DND-41 (cell line): ENCODE measurements around the gene MRPS23.

Experiments used
- ATAC-seq: fragments of 200-7000 bp; cut with Tn5 transposase; 3 replicates; pipeline ENCODE4 v1.9.1; 2021; ENCODE audit warnings: low read depth; ENCODE audit not compliant: insufficient read depth
- DNase-seq: peaks from one replicate; pipeline ENCODE4 v3.0.0-alpha.2; 2020
- H2AFZ ChIP-seq: 2 replicates; pipeline ENCODE4 v1.6.0; 2012; ENCODE audit warnings: low read depth, low read length
- H3K27ac ChIP-seq: 2 replicates; pipeline ENCODE4 v1.5.1; 2012; ENCODE audit warnings: low read length, inconsistent platforms
- H3K27me3 ChIP-seq: fragments of 200-600 bp; sonication (generic); 2 replicates; pipeline ENCODE4 v1.6.0; 2012; ENCODE audit warnings: low read length, mild to moderate bottlenecking, inconsistent platforms; ENCODE audit not compliant: insufficient read depth, poor library complexity
- H3K36me3 ChIP-seq: 2 replicates; pipeline ENCODE4 v1.5.1; 2012; ENCODE audit warnings: low read length, inconsistent platforms; ENCODE audit not compliant: insufficient read depth
- H3K4me1 ChIP-seq: 2 replicates; pipeline ENCODE4 v1.5.1; 2012; ENCODE audit warnings: mild to moderate bottlenecking, low read length; ENCODE audit not compliant: insufficient read depth
- H3K4me2 ChIP-seq: 2 replicates; pipeline ENCODE4 v1.6.0; 2012; ENCODE audit warnings: mild to moderate bottlenecking, moderate library complexity, low read length, inconsistent platforms; ENCODE audit not compliant: insufficient read depth
- H3K4me3 ChIP-seq, 2 experiments: fragments of 200-600 bp in 1 of 2; shearing (Covaris generic) in 1 of 2; 2 replicates each; pipeline ENCODE4 v1.5.1; 2012 to 2016; ENCODE audit warnings: inconsistent platforms in 2 of 2, low read length in 2 of 2, mild to moderate bottlenecking in 2 of 2, low read depth in 1 of 2, moderate library complexity in 1 of 2
- H3K79me2 ChIP-seq: 2 replicates; pipeline ENCODE4 v1.6.0; 2012; ENCODE audit warnings: low read length, inconsistent platforms; ENCODE audit not compliant: insufficient read depth
- H3K9ac ChIP-seq: 2 replicates; pipeline ENCODE4 v1.6.0; 2012; ENCODE audit warnings: low read depth, mild to moderate bottlenecking, inconsistent platforms, low read length, moderate library complexity
- H3K9me3 ChIP-seq: 2 replicates; pipeline ENCODE4 v1.5.1; 2012; ENCODE audit warnings: low read length, moderate library complexity, mild to moderate bottlenecking, inconsistent platforms; ENCODE audit not compliant: insufficient read depth, severe bottlenecking
- H4K20me1 ChIP-seq: 2 replicates; pipeline ENCODE4 v1.6.0; 2012; ENCODE audit warnings: low read length; ENCODE audit not compliant: insufficient read depth
- EZH2 ChIP-seq: IDR thresholded peaks from 3 replicates; pipeline ENCODE4 v1.6.1; 2012; ENCODE audit warnings: borderline replicate concordance, low read depth, mild to moderate bottlenecking, moderate library complexity, low read length, inconsistent platforms; ENCODE audit not compliant: severe bottlenecking
- TF ChIP-seq, protein P1 (sequence below): IDR thresholded peaks from 2 replicates; pipeline ENCODE4 v1.5.1; 2012; ENCODE audit warnings: borderline replicate concordance, low read length, moderate library complexity, mild to moderate bottlenecking; ENCODE audit not compliant: poor library complexity, severe bottlenecking; ENCODE audit errors: extremely low read depth

MRPS23 gene

DNA sequence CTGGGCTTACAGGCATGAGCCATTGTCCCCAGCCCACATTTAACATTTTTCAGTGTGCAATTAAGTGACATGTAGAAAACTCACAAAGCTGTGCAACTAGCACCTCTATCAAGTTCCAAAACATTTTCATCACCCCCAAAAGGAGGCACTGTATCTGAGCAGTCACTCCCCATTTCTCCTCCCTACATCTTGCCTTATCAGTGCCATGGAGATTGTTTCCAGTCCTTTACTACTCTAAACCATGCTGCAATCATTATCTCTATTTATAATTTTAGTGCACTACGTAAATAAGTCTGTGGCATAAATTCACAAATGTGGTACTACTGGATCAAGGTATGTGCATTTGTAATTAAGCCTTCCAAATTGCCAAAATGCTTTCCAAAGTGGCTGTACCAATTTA, 7.6 kb downstream of the MRPS23 start:
- TF ChIP-seq, protein P1, sequence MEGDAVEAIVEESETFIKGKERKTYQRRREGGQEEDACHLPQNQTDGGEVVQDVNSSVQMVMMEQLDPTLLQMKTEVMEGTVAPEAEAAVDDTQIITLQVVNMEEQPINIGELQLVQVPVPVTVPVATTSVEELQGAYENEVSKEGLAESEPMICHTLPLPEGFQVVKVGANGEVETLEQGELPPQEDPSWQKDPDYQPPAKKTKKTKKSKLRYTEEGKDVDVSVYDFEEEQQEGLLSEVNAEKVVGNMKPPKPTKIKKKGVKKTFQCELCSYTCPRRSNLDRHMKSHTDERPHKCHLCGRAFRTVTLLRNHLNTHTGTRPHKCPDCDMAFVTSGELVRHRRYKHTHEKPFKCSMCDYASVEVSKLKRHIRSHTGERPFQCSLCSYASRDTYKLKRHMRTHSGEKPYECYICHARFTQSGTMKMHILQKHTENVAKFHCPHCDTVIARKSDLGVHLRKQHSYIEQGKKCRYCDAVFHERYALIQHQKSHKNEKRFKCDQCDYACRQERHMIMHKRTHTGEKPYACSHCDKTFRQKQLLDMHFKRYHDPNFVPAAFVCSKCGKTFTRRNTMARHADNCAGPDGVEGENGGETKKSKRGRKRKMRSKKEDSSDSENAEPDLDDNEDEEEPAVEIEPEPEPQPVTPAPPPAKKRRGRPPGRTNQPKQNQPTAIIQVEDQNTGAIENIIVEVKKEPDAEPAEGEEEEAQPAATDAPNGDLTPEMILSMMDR: no peak
- no peak for TF ChIP-seq EZH2
- no peak for ATAC-seq
- peaks cover 60% of the 10 kb centered on the region for H3K36me3 ChIP-seq

DNA sequence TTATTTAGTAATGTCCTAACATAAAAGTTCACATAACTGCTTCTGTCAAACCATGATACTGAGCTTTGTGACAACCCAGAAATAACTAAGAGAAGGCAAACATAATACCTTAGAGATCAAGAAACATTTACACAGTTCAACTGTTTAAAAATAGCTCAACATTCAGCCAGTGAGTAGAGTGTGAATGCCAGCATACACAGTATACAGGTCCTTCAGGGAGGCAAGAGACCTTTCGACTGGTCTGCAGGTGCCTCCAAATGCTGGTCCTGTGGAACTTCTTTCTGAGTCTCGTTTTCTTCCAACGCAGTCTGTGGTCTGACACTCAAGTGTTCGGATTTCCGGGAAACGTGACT, 10.3 kb downstream of the MRPS23 start:
- Histone ChIP-seq H3K4me3 (no peak overlapping the region), H3K36me3 (peaks cover 50% of the 10 kb centered on the region), H4K20me1 (no peaks in the 10 kb centered on the region; the same call in 1 of the 2 replicates), H3K9ac (no peak overlapping the region), H3K79me2 (peaks cover 23% of the 10 kb centered on the region), H3K4me1 (no peaks in the 10 kb centered on the region), H2AFZ (no peak overlapping the region), H3K27ac (no peak overlapping the region), H3K4me2 (no peak overlapping the region), H3K9me3 (no peaks in the 10 kb centered on the region), H3K27me3 (no peaks in the 10 kb centered on the region)
- DNase-seq (no peak), ATAC-seq (no peak)
- TF ChIP-seq, protein P1: no peak
- no peak for TF ChIP-seq EZH2

More for the DNA sequence above, 7.6 kb downstream of the MRPS23 start:
- H2AFZ ChIP-seq: no peak overlapping the region
- no peak overlapping the region for H3K4me3 ChIP-seq
- no peaks in the 10 kb centered on the region; the same call in 1 of the 2 replicates for H4K20me1 ChIP-seq
- H3K79me2 ChIP-seq: peaks cover 39% of the 10 kb centered on the region
- DNase-seq: no peak
- no peak overlapping the region for H3K4me2 ChIP-seq
- H3K27ac ChIP-seq: no peak overlapping the region
- H3K4me1 ChIP-seq: peaks cover 5% of the 10 kb centered on the region; the same call in 1 of the 2 replicates
- no peak overlapping the region for H3K9ac ChIP-seq
- no peaks in the 10 kb centered on the region for H3K27me3 ChIP-seq
- H3K9me3 ChIP-seq: no peaks in the 10 kb centered on the region

DNA sequence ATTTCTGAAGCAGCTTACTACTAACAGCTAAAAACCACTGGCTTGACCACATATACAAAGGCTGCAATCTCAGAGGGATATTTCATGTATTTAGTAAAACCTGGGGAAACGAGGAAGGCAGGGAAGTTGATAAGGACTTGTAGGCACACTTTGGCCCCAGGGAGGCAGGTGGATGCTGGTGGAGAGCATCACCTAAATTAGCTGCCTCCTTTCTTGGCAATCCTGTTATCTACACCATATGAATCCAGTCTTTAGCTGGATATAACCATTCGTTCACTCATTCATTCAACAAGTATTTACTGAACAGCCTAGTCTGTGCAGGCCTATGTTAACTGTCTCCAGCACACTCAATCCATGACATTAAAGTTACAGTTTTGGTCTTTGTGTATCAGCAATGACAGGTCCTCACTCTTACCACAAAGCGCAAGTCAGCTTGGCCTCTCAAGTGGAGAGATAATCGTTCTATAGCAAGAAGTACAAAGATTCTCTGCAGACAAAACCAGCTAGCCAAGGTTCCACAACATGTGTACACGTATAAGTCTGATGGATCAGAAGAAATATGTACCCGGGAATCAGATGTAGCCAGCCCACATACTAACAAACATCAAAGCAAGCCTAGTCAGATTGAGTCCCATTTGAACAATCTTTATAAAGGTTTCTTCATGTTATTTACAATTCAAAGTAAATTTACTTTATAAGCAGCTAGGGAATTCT, 10.8 kb downstream of the MRPS23 start:
- no peak overlapping the region for H3K4me3 ChIP-seq
- TF ChIP-seq EZH2: no peak
- TF ChIP-seq, protein P1: no peak
- H3K9ac ChIP-seq: no peak overlapping the region
- no peak overlapping the region for H2AFZ ChIP-seq
- H3K79me2 ChIP-seq: peaks cover 20% of the 10 kb centered on the region
- no peak overlapping the region for H3K27ac ChIP-seq
- H3K4me2 ChIP-seq: no peak overlapping the region
- no peaks in the 10 kb centered on the region for H3K27me3 ChIP-seq
- H3K4me1 ChIP-seq: no peaks in the 10 kb centered on the region
- DNase-seq: no peak
- H4K20me1 ChIP-seq: no peaks in the 10 kb centered on the region; the same call in 1 of the 2 replicates
- ATAC-seq: no peak
- no peaks in the 10 kb centered on the region for H3K9me3 ChIP-seq
- H3K36me3 ChIP-seq: peaks cover 50% of the 10 kb centered on the region
